ENCODE measurements around the gene ATP6V0A4.

ATP6V0A4 gene

GRCh38 chr7:138838166-138838565 is 40.2 kb upstream of the ATP6V0A4 start:
- H3K23ac ChIP-seq (ENCODE audit: low read depth, low read length, poor library complexity), result no peak overlapping the region
- H4K8ac ChIP-seq (ENCODE audit: low read depth, low read length), result no peak overlapping the region
- H2AK5ac ChIP-seq (ENCODE audit: low read depth, low read length), result no peak overlapping the region
- no peak overlapping the region for H2BK120ac ChIP-seq (ENCODE audit: low read depth, low read length)
- no peak for DNase-seq (ENCODE audit: low spot score)
- no peak overlapping the region for H3K27ac ChIP-seq (replicated peaks; ENCODE audit: low read length)
- H3K4me2 ChIP-seq (ENCODE audit: insufficient read depth, low read length, poor library complexity, severe bottlenecking), result no peak overlapping the region
- H3K27me3 ChIP-seq (ENCODE audit: control insufficient read depth in 3 of 3, insufficient read depth in 3 of 3, low read depth in 1 of 3, low read length in 3 of 3), result no peaks in the 10 kb centered on the region
- H3K36me3 ChIP-seq (replicated peaks in 1 of 2; ENCODE audit: control insufficient read depth in 2 of 2, insufficient read depth in 2 of 2, low read length in 2 of 2), result peaks cover 11 to 89% of the 10 kb centered on the region in 2 donors
- WGBS, 2 donors (ENCODE audit: extremely low coverage in 2 of 2, insufficient read length in 2 of 2, insufficient replicate concordance in 1 of 2), result no CpG with 5 or more reads among the region's 9 CpGs
- H3K18ac ChIP-seq (ENCODE audit: low read length), result no peak overlapping the region
- no peaks in the 10 kb centered on the region for H3K9me3 ChIP-seq (replicated peaks in 1 of 2; ENCODE audit: control insufficient read depth in 2 of 2, insufficient read depth in 1 of 2, low read depth in 1 of 2, low read length in 2 of 2)
- no peak overlapping the region for H3K14ac ChIP-seq (ENCODE audit: low read length)
- no peak overlapping the region for H3K9ac ChIP-seq (ENCODE audit: low read depth, low read length, poor library complexity)
- H3K4ac ChIP-seq (ENCODE audit: low read length), result no peak overlapping the region
- no peak overlapping the region for H4K91ac ChIP-seq (ENCODE audit: low read depth, low read length, poor library complexity)
- no peaks in the 10 kb centered on the region for H3K79me1 ChIP-seq (ENCODE audit: low read depth, low read length)
- no peak overlapping the region for H2BK12ac ChIP-seq (ENCODE audit: low read length)
- H2AFZ ChIP-seq (ENCODE audit: low read length), result no peak overlapping the region
- no peak overlapping the region for H2BK5ac ChIP-seq (ENCODE audit: low read length)
- peaks cover 0 to 1% of the 10 kb centered on the region in 2 donors for H3K4me1 ChIP-seq (ENCODE audit: control insufficient read depth in 2 of 2, insufficient read depth in 1 of 2, low read depth in 1 of 2, low read length in 2 of 2)
- no peak overlapping the region for H2BK15ac ChIP-seq (ENCODE audit: low read length)
- no peak overlapping the region for H3K4me3 ChIP-seq (ENCODE audit: low read length in 2 of 2)

- Histone ChIP-seq H3K23ac (ENCODE audit: low read depth, low read length, poor library complexity) (no peak overlapping the region), H3K79me1 (ENCODE audit: low read depth, low read length) (no peaks in the 10 kb centered on the region), H3K4ac (ENCODE audit: low read length) (no peak overlapping the region), H3K9me3 (replicated peaks in 1 of 2; ENCODE audit: control insufficient read depth in 2 of 2, insufficient read depth in 1 of 2, low read depth in 1 of 2, low read length in 2 of 2) (no peaks in the 10 kb centered on the region), H3K4me3 (ENCODE audit: low read length in 2 of 2) (no peak overlapping the region), H2BK5ac (ENCODE audit: low read length) (no peak overlapping the region), H2BK15ac (ENCODE audit: low read length) (no peak overlapping the region), H3K4me2 (ENCODE audit: insufficient read depth, low read length, poor library complexity, severe bottlenecking) (no peak overlapping the region), H2BK12ac (ENCODE audit: low read length) (no peak overlapping the region), H2AK5ac (ENCODE audit: low read depth, low read length) (no peak overlapping the region), H2BK120ac (ENCODE audit: low read depth, low read length) (no peak overlapping the region), H3K36me3 (replicated peaks in 1 of 2; ENCODE audit: control insufficient read depth in 2 of 2, insufficient read depth in 2 of 2, low read length in 2 of 2) (peaks cover 11 to 85% of the 10 kb centered on the region in 2 donors), H3K27me3 (ENCODE audit: control insufficient read depth in 3 of 3, insufficient read depth in 3 of 3, low read depth in 1 of 3, low read length in 3 of 3) (no peaks in the 10 kb centered on the region), H4K91ac (ENCODE audit: low read depth, low read length, poor library complexity) (no peak overlapping the region), H3K9ac (ENCODE audit: low read depth, low read length, poor library complexity) (no peak overlapping the region), H4K8ac (ENCODE audit: low read depth, low read length) (no peak overlapping the region), H3K14ac (ENCODE audit: low read length) (no peak overlapping the region), H3K18ac (ENCODE audit: low read length) (no peak overlapping the region), H3K4me1 (ENCODE audit: control insufficient read depth in 2 of 2, insufficient read depth in 1 of 2, low read depth in 1 of 2, low read length in 2 of 2) (peaks cover 0 to 1% of the 10 kb centered on the region in 2 donors), H3K27ac (replicated peaks; ENCODE audit: low read length) (no peak overlapping the region), H2AFZ (ENCODE audit: low read length) (no peak overlapping the region)
- no peak for DNase-seq (ENCODE audit: low spot score)
- no CpG with 5 or more reads among the region's 13 CpGs for WGBS, 2 donors (ENCODE audit: extremely low coverage in 2 of 2, insufficient read length in 2 of 2, insufficient replicate concordance in 1 of 2)
Observed at GRCh38 chr7:138837627-138838026, 39.6 kb upstream of the ATP6V0A4 start.

- peaks cover 10 to 60% of the 10 kb centered on the region in 2 donors for H3K36me3 ChIP-seq (replicated peaks in 1 of 2; ENCODE audit: control insufficient read depth in 2 of 2, insufficient read depth in 2 of 2, low read length in 2 of 2)
- H3K23ac ChIP-seq (ENCODE audit: low read depth, low read length, poor library complexity), result no peak overlapping the region
- no CpG with 5 or more reads among the region's 11 CpGs for WGBS, 2 donors (ENCODE audit: extremely low coverage in 2 of 2, insufficient read length in 2 of 2, insufficient replicate concordance in 1 of 2)
- H2BK5ac ChIP-seq (ENCODE audit: low read length), result no peak overlapping the region
- H3K4me3 ChIP-seq (ENCODE audit: low read length in 2 of 2), result no peak overlapping the region
- H2AFZ ChIP-seq (ENCODE audit: low read length), result no peak overlapping the region
- no peaks in the 10 kb centered on the region for H3K27me3 ChIP-seq (ENCODE audit: control insufficient read depth in 3 of 3, insufficient read depth in 3 of 3, low read depth in 1 of 3, low read length in 3 of 3)
- H3K18ac ChIP-seq (ENCODE audit: low read length), result no peak overlapping the region
- H3K9ac ChIP-seq (ENCODE audit: low read depth, low read length, poor library complexity), result no peak overlapping the region
- H3K14ac ChIP-seq (ENCODE audit: low read length), result no peak overlapping the region
- no peak overlapping the region for H3K4me2 ChIP-seq (ENCODE audit: insufficient read depth, low read length, poor library complexity, severe bottlenecking)
- H2BK120ac ChIP-seq (ENCODE audit: low read depth, low read length), result no peak overlapping the region
- H4K8ac ChIP-seq (ENCODE audit: low read depth, low read length), result no peak overlapping the region
- H2BK12ac ChIP-seq (ENCODE audit: low read length), result no peak overlapping the region
- no peak overlapping the region for H4K91ac ChIP-seq (ENCODE audit: low read depth, low read length, poor library complexity)
- no peak overlapping the region for H2AK5ac ChIP-seq (ENCODE audit: low read depth, low read length)
- H3K4me1 ChIP-seq (ENCODE audit: control insufficient read depth in 2 of 2, insufficient read depth in 1 of 2, low read depth in 1 of 2, low read length in 2 of 2), result no peaks in the 10 kb centered on the region
- no peak overlapping the region for H3K4ac ChIP-seq (ENCODE audit: low read length)
- no peak overlapping the region for H2BK15ac ChIP-seq (ENCODE audit: low read length)
- DNase-seq (ENCODE audit: low spot score), result no peak
- no peaks in the 10 kb centered on the region for H3K9me3 ChIP-seq (replicated peaks in 1 of 2; ENCODE audit: control insufficient read depth in 2 of 2, insufficient read depth in 1 of 2, low read depth in 1 of 2, low read length in 2 of 2)
- no peaks in the 10 kb centered on the region for H3K79me1 ChIP-seq (ENCODE audit: low read depth, low read length)
- no peak overlapping the region for H3K27ac ChIP-seq (replicated peaks; ENCODE audit: low read length)
Observed at GRCh38 chr7:138835087-138835486, 37.1 kb upstream of the ATP6V0A4 start.

GRCh38 chr7:138834583-138834982 is 36.6 kb upstream of the ATP6V0A4 start:
- Histone ChIP-seq H3K14ac (ENCODE audit: low read length) (no peak overlapping the region), H3K79me1 (ENCODE audit: low read depth, low read length) (no peaks in the 10 kb centered on the region), H4K8ac (ENCODE audit: low read depth, low read length) (no peak overlapping the region), H3K9me3 (replicated peaks in 1 of 2; ENCODE audit: control insufficient read depth in 2 of 2, insufficient read depth in 1 of 2, low read depth in 1 of 2, low read length in 2 of 2) (no peaks in the 10 kb centered on the region), H3K4ac (ENCODE audit: low read length) (no peak overlapping the region), H2AFZ (ENCODE audit: low read length) (no peak overlapping the region), H2BK5ac (ENCODE audit: low read length) (no peak overlapping the region), H3K4me1 (ENCODE audit: control insufficient read depth in 2 of 2, insufficient read depth in 1 of 2, low read depth in 1 of 2, low read length in 2 of 2) (no peaks in the 10 kb centered on the region), H3K9ac (ENCODE audit: low read depth, low read length, poor library complexity) (no peak overlapping the region), H3K18ac (ENCODE audit: low read length) (no peak overlapping the region), H3K27me3 (ENCODE audit: control insufficient read depth in 3 of 3, insufficient read depth in 3 of 3, low read depth in 1 of 3, low read length in 3 of 3) (no peaks in the 10 kb centered on the region), H3K4me2 (ENCODE audit: insufficient read depth, low read length, poor library complexity, severe bottlenecking) (no peak overlapping the region), H2BK12ac (ENCODE audit: low read length) (no peak overlapping the region), H3K27ac (replicated peaks; ENCODE audit: low read length) (no peak overlapping the region), H2BK120ac (ENCODE audit: low read depth, low read length) (no peak overlapping the region), H2AK5ac (ENCODE audit: low read depth, low read length) (no peak overlapping the region), H3K4me3 (ENCODE audit: low read length in 2 of 2) (no peak overlapping the region), H3K23ac (ENCODE audit: low read depth, low read length, poor library complexity) (no peak overlapping the region), H3K36me3 (replicated peaks in 1 of 2; ENCODE audit: control insufficient read depth in 2 of 2, insufficient read depth in 2 of 2, low read length in 2 of 2) (peaks cover 9 to 56% of the 10 kb centered on the region in 2 donors), H2BK15ac (ENCODE audit: low read length) (no peak overlapping the region), H4K91ac (ENCODE audit: low read depth, low read length, poor library complexity) (no peak overlapping the region)
- WGBS, 2 donors (ENCODE audit: extremely low coverage in 2 of 2, insufficient read length in 2 of 2, insufficient replicate concordance in 1 of 2), result no CpG with 5 or more reads among the region's 9 CpGs
- no peak for DNase-seq (ENCODE audit: low spot score)
